OCI-LY1 (cell line): ENCODE data around the gene ADCY7.

ENCODE experiments used
- H2AFZ ChIP-seq: fragments of 200-600 bp; sonication (generic), shearing (Covaris generic); 2 replicates; pipeline ENCODE4 v1.6.0; 2014; ENCODE audit warnings: antibody characterized with exemption, mild to moderate bottlenecking, low read length
- H3F3A ChIP-seq: fragments of 200-600 bp; sonication (generic), shearing (Covaris generic); 2 replicates; pipeline ENCODE4 v1.6.0; 2014; ENCODE audit warnings: mild to moderate bottlenecking, antibody characterized with exemption, low read length, moderate library complexity; ENCODE audit not compliant: insufficient read depth
- H3K27ac ChIP-seq: fragments of 200-600 bp; sonication (generic); 2 replicates; pipeline ENCODE4 v1.5.1; 2014; ENCODE audit warnings: low read length, mixed run types, mild to moderate bottlenecking, low read depth; ENCODE audit not compliant: poor library complexity, severe bottlenecking
- H3K27me3 ChIP-seq: fragments of 200-600 bp; sonication (generic); 2 replicates; pipeline ENCODE4 v1.6.0; 2014; ENCODE audit warnings: antibody characterized with exemption, mild to moderate bottlenecking, low read length, moderate library complexity; ENCODE audit not compliant: insufficient read depth
- H3K36me3 ChIP-seq: fragments of 200-600 bp; sonication (generic); 2 replicates; pipeline ENCODE4 v1.6.1; 2014; ENCODE audit warnings: mild to moderate bottlenecking, antibody characterized with exemption, low read length, moderate library complexity, mixed read lengths; ENCODE audit not compliant: insufficient read depth
- H3K4me1 ChIP-seq: fragments of 200-600 bp; sonication (generic); 2 replicates; pipeline ENCODE4 v1.5.1; 2014; ENCODE audit warnings: mild to moderate bottlenecking, low read length, moderate library complexity; ENCODE audit not compliant: insufficient read depth, severe bottlenecking
- H3K4me2 ChIP-seq: fragments of 200-600 bp; sonication (generic), shearing (Covaris generic); 2 replicates; pipeline ENCODE4 v1.6.1; 2014; ENCODE audit warnings: low read length
- H3K4me3 ChIP-seq: fragments of 200-600 bp; sonication (generic); 2 replicates; pipeline ENCODE4 v1.5.1; 2014; ENCODE audit warnings: low read length, low read depth, mild to moderate bottlenecking, mixed read lengths; ENCODE audit not compliant: poor library complexity, severe bottlenecking
- H3K79me2 ChIP-seq: fragments of 200-600 bp; shearing (Covaris generic); 2 replicates; pipeline ENCODE4 v1.6.1; 2016; ENCODE audit warnings: mixed run types, low read length, mixed read lengths; ENCODE audit not compliant: insufficient read depth
- H3K9ac ChIP-seq: fragments of 200-600 bp; sonication (generic), shearing (Covaris generic); 2 replicates; pipeline ENCODE4 v1.6.1; 2014; ENCODE audit warnings: mild to moderate bottlenecking, low read length, mixed read lengths
- H3K9me2 ChIP-seq: fragments of 200-600 bp; sonication (generic), shearing (Covaris generic); 2 replicates; pipeline ENCODE4 v1.6.1; 2014; ENCODE audit warnings: low read depth, mild to moderate bottlenecking, low read length, mixed read lengths
- H3K9me3 ChIP-seq: fragments of 200-600 bp; shearing (Covaris generic); 2 replicates; pipeline ENCODE4 v1.6.1; 2014; ENCODE audit warnings: low read length, mixed read lengths
- H4K20me1 ChIP-seq: fragments of 200-600 bp; sonication (generic), shearing (Covaris generic); 2 replicates; pipeline ENCODE4 v1.6.0; 2016; ENCODE audit warnings: mild to moderate bottlenecking, low read length; ENCODE audit not compliant: insufficient read depth
- CTCF ChIP-seq: fragments of 200-600 bp; sonication (generic), shearing (Covaris generic); IDR thresholded peaks from 2 replicates; pipeline ENCODE4 v1.5.1; 2017; ENCODE audit warnings: mild to moderate bottlenecking, antibody characterized with exemption, low read length, moderate library complexity, mixed read lengths
- EZH2 ChIP-seq: fragments of 200-600 bp; sonication (generic), shearing (Covaris generic); IDR thresholded peaks from 2 replicates; pipeline ENCODE4 v1.8.0; 2017; ENCODE audit warnings: borderline replicate concordance, mixed run types, mild to moderate bottlenecking, antibody characterized with exemption, low read length, moderate library complexity, mixed read lengths

The ADCY7 gene

DNA sequence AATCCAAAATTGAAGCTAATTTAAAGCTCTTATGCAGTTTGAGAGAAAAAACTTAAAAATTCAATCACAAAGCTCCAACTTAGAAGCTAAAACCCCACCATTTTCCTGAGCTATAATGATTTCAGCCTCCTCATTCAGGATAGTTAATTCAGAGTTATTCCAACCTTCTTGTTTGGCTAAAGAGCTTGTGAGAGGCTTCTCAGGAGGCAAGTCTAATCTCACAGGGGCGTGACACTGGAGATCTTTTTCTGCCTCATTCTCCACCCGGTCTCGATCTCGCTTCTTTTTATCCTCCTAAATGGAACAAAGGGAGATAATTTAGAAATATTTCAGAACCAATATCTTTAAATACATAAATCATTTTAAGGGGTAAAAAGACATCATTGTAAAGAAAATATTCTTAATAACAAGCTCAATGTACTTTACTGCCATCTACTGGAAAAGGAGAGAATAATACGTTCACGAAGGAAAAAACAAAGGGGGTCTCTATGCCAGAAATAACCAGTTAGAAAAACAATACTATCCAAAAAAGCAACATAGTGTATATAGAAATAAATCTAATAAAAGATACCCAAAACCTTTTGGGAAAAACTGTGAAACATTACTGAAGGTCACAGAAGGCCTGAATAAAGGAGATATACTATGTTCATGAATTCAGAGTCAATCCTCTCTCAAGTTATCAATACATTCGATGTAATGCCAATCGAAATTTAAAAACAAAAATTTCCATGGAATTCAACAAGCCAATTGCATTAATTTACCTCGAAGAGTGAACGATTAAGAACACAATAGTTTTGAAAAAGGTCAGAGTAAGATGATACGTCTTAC is 88.5 kb downstream of the ADCY7 start:
- Histone ChIP-seq H3K36me3 (peaks cover 72% of the 10 kb centered on the region), H3K9me3 (no peaks in the 10 kb centered on the region), H3K27me3 (no peaks in the 10 kb centered on the region), H3K79me2 (peaks cover 10% of the 10 kb centered on the region; the same call in 1 of the 2 replicates), H3K9ac (no peak overlapping the region), H3K4me2 (no peak overlapping the region), H3F3A (0 out of 2 replicates have a peak, but pooled peaks cover 5% of the 10 kb centered on the region), H3K27ac (no peak overlapping the region), H3K4me3 (no peak overlapping the region), H4K20me1 (0 out of 2 replicates have a peak, but pooled peaks cover 4% of the 10 kb centered on the region), H3K9me2 (no peaks in the 10 kb centered on the region), H2AFZ (no peak overlapping the region), H3K4me1 (peaks cover 2% of the 10 kb centered on the region)
- TF ChIP-seq EZH2 (no peak), CTCF (peak; percentile 60)

- H3K27me3 ChIP-seq, result no peaks in the 10 kb centered on the region
- peaks cover 5% of the 10 kb centered on the region; the same call in 1 of the 2 replicates for H3F3A ChIP-seq
- H3K4me3 ChIP-seq, result no peak overlapping the region
- no peak for TF ChIP-seq EZH2
- no peak for TF ChIP-seq CTCF
- no peaks in the 10 kb centered on the region for H3K9me3 ChIP-seq
- H3K27ac ChIP-seq, result no peak overlapping the region
- peaks cover 73% of the 10 kb centered on the region for H3K36me3 ChIP-seq
- H4K20me1 ChIP-seq, result 0 out of 2 replicates have a peak, but pooled peaks cover 4% of the 10 kb centered on the region
- peaks cover 13% of the 10 kb centered on the region; the same call in 1 of the 2 replicates for H3K79me2 ChIP-seq
- no peak overlapping the region for H3K4me2 ChIP-seq
- no peaks in the 10 kb centered on the region for H3K9me2 ChIP-seq
- H2AFZ ChIP-seq, result no peak overlapping the region
- no peak overlapping the region for H3K9ac ChIP-seq
- H3K4me1 ChIP-seq, result peaks cover 24% of the 10 kb centered on the region
Observed at GRCh38 chr16:50359626-50360025, 93.3 kb downstream of the ADCY7 start.

DNA sequence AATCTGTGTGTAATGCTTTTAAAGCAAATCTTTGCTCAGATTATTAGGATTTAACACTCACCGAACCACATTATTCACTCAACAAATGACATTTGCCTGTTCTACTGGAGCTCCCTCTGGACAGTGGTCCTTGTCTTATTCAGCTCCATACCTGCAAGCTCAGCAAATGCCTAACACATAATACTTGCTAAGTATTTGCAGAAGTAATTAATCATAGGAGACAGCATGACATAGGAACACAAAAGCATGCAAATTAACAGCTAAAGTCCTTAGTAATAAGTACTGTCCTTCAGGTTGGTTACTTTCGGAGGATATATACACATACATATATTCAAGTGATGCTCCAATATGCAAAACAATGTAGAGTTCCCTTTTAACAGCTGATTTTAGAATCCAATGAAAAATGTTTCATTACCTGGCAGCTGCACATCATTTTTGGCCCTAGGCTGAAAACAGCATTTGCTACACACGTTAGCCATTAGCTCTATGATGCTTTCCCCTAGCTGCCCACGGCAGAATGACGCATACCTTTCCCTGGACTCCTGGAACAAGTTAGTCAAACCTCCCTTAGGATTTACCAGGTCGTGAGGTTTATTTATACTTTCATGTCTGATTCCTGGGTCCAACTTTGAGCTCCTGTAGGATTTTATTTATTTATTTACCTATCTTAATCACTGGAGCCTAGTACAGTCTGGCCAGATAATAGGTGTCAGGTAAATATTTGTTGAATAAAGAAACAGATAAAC is 93.9 kb downstream of the ADCY7 start:
- Histone ChIP-seq H3K4me2 (no peak overlapping the region; the same call in 1 of the 2 replicates), H3K9ac (no peak overlapping the region), H3K4me1 (peaks cover 24% of the 10 kb centered on the region), H3K27me3 (no peaks in the 10 kb centered on the region), H3K9me3 (no peaks in the 10 kb centered on the region), H3K9me2 (no peaks in the 10 kb centered on the region), H3K36me3 (peaks cover 78% of the 10 kb centered on the region), H3K27ac (no peak overlapping the region), H3K79me2 (peaks cover 15% of the 10 kb centered on the region; the same call in 1 of the 2 replicates), H3K4me3 (no peak overlapping the region), H3F3A (peaks cover 5% of the 10 kb centered on the region; the same call in 1 of the 2 replicates), H4K20me1 (0 out of 2 replicates have a peak, but pooled peaks cover 2% of the 10 kb centered on the region), H2AFZ (no peak overlapping the region)
- TF ChIP-seq CTCF (no peak), EZH2 (no peak)
